ENCODE results near the gene BOK. TPM values are rescaled to one million over a fixed set of nuclear protein-coding genes. Genes with fewer than 3 reads are reported as not detected.
A peak's percentile ranks its signal among the peaks of the same experiment; 100 is the strongest.

The BOK gene
- total and polyA plus RNA-seq, 10 of the 15 experiments (the other 5 are each of a cell fraction or from before 2014, with no cell fraction given), result 0.04 to 0.15 (median 0.12) TPM; not detected in 7

DNA sequence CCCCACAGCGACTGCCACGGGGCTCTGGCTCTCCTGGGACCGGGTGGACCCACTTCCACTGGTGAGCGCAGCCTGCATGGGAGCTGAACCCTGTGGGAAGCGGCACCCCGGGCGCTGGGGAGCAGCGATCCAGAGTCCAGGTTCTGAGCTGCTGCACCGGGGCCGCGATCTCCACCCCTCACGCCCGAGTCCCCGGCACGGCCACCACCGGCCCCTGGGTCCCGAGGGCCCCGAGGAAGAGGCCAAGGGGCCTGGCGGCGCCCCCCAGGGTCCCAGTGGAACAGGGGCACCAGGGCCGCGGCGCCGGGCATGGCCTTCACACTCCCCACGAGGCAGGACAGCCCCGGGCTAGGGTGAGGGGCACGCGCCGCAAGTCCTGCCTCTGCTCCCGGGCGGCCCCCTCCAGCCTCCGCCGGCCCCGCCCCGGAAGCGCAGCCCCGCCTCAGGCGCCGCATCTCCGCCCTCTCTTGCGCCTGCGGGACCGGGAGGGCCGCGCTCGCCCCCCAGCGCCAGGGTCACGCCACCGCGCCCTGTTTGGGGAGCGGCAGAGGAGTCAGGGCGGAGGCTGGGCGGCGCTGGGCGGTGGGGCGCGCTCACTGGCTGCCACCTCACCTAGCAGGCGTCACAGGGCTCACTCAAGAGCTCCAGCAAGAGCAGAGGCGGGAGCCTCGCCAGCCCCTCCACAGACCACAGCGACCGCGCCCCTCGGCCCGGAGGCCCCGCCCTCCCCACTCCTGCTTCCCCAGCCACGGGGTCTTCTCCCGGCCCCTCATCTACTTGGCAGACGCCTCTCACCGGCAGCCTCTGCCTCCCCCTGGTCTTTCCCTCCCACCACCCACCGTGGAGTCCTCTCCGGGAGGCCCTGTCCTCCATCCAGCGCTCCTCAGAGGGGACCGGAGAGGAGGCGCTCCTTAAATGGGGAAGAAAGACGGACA lies 51.6 kb downstream of the BOK start (continued):
- TF ChIP-seq, protein P1, sequence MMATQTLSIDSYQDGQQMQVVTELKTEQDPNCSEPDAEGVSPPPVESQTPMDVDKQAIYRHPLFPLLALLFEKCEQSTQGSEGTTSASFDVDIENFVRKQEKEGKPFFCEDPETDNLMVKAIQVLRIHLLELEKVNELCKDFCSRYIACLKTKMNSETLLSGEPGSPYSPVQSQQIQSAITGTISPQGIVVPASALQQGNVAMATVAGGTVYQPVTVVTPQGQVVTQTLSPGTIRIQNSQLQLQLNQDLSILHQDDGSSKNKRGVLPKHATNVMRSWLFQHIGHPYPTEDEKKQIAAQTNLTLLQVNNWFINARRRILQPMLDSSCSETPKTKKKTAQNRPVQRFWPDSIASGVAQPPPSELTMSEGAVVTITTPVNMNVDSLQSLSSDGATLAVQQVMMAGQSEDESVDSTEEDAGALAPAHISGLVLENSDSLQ (IDR thresholded peaks at IDR 0.05), result 0 out of 2 replicates have a peak, but pooled peaks have one; percentile 26
- TF ChIP-seq YY1 (IDR thresholded peaks at IDR 0.05; ENCODE audit: low read depth, low read length) (peak; percentile 67; the same call in 1 of the 2 replicates), HDAC6 (IDR thresholded peaks at IDR 0.05; ENCODE audit: unreplicated experiment) (no peak), PAX8 (IDR thresholded peaks at IDR 0.05) (no peak), GATAD2B (conservative IDR thresholded peaks at IDR 0.05; ENCODE audit: low read depth) (peak; percentile 72; the same call in 1 of the 2 replicates), RBBP5 (conservative IDR thresholded peaks at IDR 0.05) (no peak), IKZF1 (conservative IDR thresholded peaks at IDR 0.05) (peak; percentile 55), SIN3A (IDR thresholded peaks at IDR 0.05; ENCODE audit: low read depth, low read length) (no peak), CEBPB (IDR thresholded peaks at IDR 0.05; ENCODE audit: borderline replicate concordance in 1 of 2, low read depth in 2 of 2, low read length in 2 of 2) (no peak), EED (IDR thresholded peaks at IDR 0.05; ENCODE audit: low read depth) (no peak), NR2F1 (conservative IDR thresholded peaks at IDR 0.05) (peak; percentile 74), PBX3 (IDR thresholded peaks at IDR 0.05; ENCODE audit: insufficient replicate concordance, low read depth, low read length) (no peak), BCL3 (IDR thresholded peaks at IDR 0.05; ENCODE audit: borderline replicate concordance, insufficient read depth, low read depth, low read length, poor library complexity, severe bottlenecking) (no peak), NFIC (IDR thresholded peaks at IDR 0.05; ENCODE audit: low read depth, low read length) (no peak), NBN (IDR thresholded peaks at IDR 0.05) (no peak)
- TF ChIP-seq, protein P2, sequence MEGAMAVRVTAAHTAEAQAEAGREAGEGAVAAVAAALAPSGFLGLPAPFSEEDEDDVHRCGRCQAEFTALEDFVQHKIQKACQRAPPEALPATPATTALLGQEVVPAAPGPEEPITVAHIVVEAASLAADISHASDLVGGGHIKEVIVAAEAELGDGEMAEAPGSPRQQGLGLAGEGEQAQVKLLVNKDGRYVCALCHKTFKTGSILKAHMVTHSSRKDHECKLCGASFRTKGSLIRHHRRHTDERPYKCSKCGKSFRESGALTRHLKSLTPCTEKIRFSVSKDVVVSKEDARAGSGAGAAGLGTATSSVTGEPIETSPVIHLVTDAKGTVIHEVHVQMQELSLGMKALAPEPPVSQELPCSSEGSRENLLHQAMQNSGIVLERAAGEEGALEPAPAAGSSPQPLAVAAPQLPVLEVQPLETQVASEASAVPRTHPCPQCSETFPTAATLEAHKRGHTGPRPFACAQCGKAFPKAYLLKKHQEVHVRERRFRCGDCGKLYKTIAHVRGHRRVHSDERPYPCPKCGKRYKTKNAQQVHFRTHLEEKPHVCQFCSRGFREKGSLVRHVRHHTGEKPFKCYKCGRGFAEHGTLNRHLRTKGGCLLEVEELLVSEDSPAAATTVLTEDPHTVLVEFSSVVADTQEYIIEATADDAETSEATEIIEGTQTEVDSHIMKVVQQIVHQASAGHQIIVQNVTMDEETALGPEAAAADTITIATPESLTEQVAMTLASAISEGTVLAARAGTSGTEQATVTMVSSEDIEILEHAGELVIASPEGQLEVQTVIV (IDR thresholded peaks at IDR 0.05; ENCODE audit: borderline replicate concordance, partially characterized antibody), result no peak
- TF ChIP-seq, protein P3, sequence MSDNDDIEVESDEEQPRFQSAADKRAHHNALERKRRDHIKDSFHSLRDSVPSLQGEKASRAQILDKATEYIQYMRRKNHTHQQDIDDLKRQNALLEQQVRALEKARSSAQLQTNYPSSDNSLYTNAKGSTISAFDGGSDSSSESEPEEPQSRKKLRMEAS (IDR thresholded peaks at IDR 0.05; ENCODE audit: low read depth, low read length), result no peak

Measured in GM12878 (cell line).